ENCODE results near the gene JAG2.

JAG2 gene

DNA sequence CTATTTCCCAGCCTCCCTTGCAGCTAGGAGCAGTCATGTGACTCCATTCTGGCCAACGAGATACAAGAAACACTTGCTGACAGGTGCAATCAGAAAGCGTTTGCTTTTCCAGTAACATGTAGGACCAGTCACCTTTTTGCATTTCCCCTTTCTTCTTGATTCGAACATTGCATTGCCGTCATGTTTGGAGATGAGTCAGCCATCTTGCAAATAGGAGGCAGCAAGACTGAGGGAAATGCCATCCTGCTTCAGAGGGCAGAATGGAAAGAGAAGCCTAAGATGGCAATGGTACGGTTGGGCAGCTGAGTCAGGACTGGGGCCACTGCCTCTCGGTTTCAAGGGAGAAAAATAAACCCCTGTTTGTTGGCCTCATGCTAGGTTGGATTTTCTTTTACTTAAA is 68.8 kb downstream of the JAG2 start:
- TF ChIP-seq, protein P1, sequence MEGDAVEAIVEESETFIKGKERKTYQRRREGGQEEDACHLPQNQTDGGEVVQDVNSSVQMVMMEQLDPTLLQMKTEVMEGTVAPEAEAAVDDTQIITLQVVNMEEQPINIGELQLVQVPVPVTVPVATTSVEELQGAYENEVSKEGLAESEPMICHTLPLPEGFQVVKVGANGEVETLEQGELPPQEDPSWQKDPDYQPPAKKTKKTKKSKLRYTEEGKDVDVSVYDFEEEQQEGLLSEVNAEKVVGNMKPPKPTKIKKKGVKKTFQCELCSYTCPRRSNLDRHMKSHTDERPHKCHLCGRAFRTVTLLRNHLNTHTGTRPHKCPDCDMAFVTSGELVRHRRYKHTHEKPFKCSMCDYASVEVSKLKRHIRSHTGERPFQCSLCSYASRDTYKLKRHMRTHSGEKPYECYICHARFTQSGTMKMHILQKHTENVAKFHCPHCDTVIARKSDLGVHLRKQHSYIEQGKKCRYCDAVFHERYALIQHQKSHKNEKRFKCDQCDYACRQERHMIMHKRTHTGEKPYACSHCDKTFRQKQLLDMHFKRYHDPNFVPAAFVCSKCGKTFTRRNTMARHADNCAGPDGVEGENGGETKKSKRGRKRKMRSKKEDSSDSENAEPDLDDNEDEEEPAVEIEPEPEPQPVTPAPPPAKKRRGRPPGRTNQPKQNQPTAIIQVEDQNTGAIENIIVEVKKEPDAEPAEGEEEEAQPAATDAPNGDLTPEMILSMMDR (IDR thresholded peaks at IDR 0.05; ENCODE audit: low read depth, low read length, missing control alignments) = no peak
- H3K4me3 ChIP-seq (replicated peaks; ENCODE audit: low read depth, low read length) = no peak overlapping the region
- no peak for DNase-seq (ENCODE audit: extremely low read depth, low read depth)

DNA sequence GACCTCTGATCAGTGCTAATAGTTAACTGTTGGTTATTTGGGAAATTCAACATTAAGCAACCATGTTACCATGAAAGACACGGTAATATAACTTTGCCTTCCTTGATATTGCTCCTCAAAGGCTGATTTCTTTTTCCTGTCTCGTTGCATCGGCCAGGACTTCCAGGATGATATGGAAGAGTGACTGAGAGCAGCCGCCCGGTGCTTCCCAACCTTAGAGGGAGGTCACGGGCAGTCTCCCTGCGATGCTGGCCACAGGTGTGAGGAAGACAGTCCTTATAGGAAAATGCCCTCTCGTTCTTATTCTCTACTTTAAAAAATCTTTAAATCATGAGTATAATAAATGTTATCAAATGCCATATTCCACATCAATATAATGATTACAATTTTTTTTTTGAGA is 70.3 kb downstream of the JAG2 start:
- no peak for DNase-seq (ENCODE audit: extremely low read depth, low read depth)
- H3K4me3 ChIP-seq (replicated peaks; ENCODE audit: low read depth, low read length) = no peak overlapping the region
- TF ChIP-seq, protein P1 (IDR thresholded peaks at IDR 0.05; ENCODE audit: low read depth, low read length, missing control alignments) = no peak

GRCh38 chr14:105097794-105098127 is 70.8 kb downstream of the JAG2 start:
- H3K4me3 ChIP-seq (replicated peaks; ENCODE audit: low read depth, low read length) = no peak overlapping the region
- no peak for DNase-seq (ENCODE audit: extremely low read depth, low read depth)
- TF ChIP-seq, protein P1 (IDR thresholded peaks at IDR 0.05; ENCODE audit: low read depth, low read length, missing control alignments) = no peak

DNA sequence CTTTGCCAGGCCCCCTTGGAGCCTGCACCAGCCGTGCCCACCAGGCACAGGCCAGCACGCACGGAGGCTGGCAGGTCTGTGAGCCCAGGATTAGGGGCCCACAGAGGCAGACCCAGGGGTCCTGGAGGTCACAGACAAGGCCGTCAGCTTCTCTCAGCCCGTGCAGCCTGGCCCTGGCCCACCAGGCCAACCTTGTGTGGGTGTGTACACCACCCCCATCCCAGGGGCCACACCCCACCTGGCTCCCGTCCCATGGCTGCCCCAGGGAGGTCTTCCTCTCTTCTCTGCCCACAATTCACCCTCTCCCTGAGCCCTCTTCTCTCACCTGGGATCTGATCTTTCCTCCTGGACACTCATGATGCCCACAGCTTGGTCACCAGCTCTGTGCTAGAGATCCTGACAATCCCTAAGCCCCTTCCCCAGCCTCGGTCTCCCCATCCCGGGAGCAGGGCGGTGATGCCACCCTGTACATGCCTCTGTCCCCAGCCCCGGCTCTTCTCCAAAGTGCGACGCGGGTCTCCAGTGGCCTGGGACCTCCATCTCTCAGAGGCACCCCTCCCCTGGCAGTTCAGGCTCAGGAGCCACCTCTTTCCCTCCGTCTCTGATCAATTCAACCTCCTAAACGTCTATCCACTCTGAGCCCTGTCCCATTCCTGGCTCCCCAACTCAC is 72.2 kb downstream of the JAG2 start:
- TF ChIP-seq, protein P1 (IDR thresholded peaks at IDR 0.05; ENCODE audit: low read depth, low read length, missing control alignments) = no peak
- no peak overlapping the region for H3K4me3 ChIP-seq (replicated peaks; ENCODE audit: low read depth, low read length)
- no peak for DNase-seq (ENCODE audit: extremely low read depth, low read depth)

DNA sequence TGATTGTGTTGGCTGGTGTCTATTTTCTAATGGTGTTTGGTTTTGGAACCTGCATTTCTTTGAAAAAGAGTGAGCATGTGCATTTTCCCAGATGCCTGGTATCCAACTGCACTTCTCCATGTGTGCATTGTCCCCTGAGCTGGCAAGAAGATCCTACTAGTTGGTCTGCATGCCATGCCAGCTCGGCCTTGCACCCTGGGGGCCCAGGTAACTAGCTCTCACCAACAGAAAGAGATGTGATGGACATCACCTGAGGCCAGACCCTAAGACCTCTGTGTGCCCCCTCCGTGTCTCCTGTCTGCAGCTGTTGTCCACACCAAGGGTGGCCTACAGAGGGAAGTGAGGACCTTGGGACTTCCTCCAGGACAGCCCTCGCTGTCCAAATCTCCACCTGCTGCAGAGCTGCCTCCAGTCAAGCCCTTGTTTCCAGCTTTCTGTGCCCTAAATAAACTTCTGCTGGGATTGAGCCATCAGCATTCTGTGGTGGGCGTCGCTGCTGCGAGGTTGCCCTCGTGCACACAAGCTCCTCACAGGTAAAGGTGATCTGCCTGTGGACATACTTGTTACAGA is 73.3 kb downstream of the JAG2 start:
- TF ChIP-seq, protein P1 (IDR thresholded peaks at IDR 0.05; ENCODE audit: low read depth, low read length, missing control alignments) = no peak
- no peak for DNase-seq (ENCODE audit: extremely low read depth, low read depth)
- no peak overlapping the region for H3K4me3 ChIP-seq (replicated peaks; ENCODE audit: low read depth, low read length)

DNA sequence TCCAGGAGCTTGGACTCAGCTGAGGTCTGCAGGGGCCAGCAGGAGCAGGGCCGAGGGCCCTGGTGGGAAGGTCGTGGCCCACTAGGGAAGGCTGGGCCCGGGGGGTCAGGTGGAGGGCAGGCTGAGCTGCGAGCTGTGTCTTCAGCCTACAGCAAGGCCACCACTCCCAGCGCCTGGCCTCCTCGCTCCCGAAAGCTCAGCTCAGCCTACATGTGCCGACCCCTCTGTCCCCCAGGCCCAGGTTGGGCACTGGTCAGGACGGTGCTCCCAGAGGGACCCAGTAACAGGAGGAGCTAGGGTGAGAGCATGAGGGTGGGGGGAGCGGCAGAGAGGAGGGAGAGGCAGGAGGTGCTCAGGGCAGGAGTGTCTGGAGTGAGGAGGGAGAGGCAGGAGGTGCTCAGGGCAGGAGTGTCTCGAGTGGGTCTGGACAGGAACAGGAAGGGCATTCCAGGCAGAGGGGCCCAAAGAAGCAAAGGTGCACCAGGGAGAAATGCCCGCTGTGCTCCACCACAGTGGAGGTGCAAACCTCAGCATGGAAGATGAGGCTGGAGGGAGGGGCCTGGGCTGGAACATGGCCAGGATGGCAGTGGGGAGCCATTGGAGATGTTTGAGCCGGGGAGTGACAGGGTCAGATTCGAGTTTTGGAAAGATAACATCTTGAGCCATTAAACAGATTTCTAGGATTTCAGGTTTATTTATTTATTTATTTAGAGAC is 74.2 kb downstream of the JAG2 start:
- peak overlapping the region; percentile 68 for H3K4me3 ChIP-seq (replicated peaks; ENCODE audit: low read depth, low read length)
- no peak for DNase-seq (ENCODE audit: extremely low read depth, low read depth)
- TF ChIP-seq, protein P1 (IDR thresholded peaks at IDR 0.05; ENCODE audit: low read depth, low read length, missing control alignments) = no peak

Measured in HFF-Myc (cell line).